Measurements from ENCODE around the gene EIF4E1B.

DNA sequence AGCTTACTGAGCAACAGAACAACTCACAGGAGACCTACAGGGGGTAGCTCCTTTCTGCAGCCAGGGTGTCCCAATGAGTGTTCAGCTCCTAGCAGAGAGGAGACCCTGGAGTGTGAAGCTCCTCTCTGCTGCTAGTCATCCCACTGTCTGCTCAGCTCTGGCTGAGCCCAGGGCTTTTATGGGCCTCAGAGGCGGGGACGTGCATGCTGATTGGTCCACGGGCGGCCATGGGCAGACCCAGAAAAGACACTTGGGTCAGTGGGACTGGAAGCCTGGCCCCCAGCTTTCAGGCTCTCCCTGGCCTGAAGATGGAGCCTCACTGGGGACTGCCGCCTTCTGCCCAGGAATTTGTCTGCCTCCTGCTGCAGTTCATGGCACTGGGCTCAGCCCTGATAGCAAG, 57.4 kb downstream of the EIF4E1B start:
- TF ChIP-seq POLR2AphosphoS5 (IDR thresholded peaks at IDR 0.05; ENCODE audit: low read depth) (no peak), EZH2 (IDR thresholded peaks at IDR 0.05; ENCODE audit: low read depth, unreplicated experiment) (no peak), STAT1 (IDR thresholded peaks at IDR 0.05; ENCODE audit: unreplicated experiment) (no peak), CREB1 (CRISPR knock-in tag; IDR thresholded peaks at IDR 0.05; ENCODE audit: low read depth) (no peak), NANOG (IDR thresholded peaks at IDR 0.05; ENCODE audit: borderline replicate concordance) (no peak)
- TF ChIP-seq, protein P1, sequence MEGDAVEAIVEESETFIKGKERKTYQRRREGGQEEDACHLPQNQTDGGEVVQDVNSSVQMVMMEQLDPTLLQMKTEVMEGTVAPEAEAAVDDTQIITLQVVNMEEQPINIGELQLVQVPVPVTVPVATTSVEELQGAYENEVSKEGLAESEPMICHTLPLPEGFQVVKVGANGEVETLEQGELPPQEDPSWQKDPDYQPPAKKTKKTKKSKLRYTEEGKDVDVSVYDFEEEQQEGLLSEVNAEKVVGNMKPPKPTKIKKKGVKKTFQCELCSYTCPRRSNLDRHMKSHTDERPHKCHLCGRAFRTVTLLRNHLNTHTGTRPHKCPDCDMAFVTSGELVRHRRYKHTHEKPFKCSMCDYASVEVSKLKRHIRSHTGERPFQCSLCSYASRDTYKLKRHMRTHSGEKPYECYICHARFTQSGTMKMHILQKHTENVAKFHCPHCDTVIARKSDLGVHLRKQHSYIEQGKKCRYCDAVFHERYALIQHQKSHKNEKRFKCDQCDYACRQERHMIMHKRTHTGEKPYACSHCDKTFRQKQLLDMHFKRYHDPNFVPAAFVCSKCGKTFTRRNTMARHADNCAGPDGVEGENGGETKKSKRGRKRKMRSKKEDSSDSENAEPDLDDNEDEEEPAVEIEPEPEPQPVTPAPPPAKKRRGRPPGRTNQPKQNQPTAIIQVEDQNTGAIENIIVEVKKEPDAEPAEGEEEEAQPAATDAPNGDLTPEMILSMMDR (conservative IDR thresholded peaks at IDR 0.05; ENCODE audit: low read depth in 2 of 2) = no peak
- TF ChIP-seq, protein P2, sequence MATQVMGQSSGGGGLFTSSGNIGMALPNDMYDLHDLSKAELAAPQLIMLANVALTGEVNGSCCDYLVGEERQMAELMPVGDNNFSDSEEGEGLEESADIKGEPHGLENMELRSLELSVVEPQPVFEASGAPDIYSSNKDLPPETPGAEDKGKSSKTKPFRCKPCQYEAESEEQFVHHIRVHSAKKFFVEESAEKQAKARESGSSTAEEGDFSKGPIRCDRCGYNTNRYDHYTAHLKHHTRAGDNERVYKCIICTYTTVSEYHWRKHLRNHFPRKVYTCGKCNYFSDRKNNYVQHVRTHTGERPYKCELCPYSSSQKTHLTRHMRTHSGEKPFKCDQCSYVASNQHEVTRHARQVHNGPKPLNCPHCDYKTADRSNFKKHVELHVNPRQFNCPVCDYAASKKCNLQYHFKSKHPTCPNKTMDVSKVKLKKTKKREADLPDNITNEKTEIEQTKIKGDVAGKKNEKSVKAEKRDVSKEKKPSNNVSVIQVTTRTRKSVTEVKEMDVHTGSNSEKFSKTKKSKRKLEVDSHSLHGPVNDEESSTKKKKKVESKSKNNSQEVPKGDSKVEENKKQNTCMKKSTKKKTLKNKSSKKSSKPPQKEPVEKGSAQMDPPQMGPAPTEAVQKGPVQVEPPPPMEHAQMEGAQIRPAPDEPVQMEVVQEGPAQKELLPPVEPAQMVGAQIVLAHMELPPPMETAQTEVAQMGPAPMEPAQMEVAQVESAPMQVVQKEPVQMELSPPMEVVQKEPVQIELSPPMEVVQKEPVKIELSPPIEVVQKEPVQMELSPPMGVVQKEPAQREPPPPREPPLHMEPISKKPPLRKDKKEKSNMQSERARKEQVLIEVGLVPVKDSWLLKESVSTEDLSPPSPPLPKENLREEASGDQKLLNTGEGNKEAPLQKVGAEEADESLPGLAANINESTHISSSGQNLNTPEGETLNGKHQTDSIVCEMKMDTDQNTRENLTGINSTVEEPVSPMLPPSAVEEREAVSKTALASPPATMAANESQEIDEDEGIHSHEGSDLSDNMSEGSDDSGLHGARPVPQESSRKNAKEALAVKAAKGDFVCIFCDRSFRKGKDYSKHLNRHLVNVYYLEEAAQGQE (IDR thresholded peaks at IDR 0.05; ENCODE audit: unreplicated experiment) = no peak
- TF ChIP-seq, protein P3, sequence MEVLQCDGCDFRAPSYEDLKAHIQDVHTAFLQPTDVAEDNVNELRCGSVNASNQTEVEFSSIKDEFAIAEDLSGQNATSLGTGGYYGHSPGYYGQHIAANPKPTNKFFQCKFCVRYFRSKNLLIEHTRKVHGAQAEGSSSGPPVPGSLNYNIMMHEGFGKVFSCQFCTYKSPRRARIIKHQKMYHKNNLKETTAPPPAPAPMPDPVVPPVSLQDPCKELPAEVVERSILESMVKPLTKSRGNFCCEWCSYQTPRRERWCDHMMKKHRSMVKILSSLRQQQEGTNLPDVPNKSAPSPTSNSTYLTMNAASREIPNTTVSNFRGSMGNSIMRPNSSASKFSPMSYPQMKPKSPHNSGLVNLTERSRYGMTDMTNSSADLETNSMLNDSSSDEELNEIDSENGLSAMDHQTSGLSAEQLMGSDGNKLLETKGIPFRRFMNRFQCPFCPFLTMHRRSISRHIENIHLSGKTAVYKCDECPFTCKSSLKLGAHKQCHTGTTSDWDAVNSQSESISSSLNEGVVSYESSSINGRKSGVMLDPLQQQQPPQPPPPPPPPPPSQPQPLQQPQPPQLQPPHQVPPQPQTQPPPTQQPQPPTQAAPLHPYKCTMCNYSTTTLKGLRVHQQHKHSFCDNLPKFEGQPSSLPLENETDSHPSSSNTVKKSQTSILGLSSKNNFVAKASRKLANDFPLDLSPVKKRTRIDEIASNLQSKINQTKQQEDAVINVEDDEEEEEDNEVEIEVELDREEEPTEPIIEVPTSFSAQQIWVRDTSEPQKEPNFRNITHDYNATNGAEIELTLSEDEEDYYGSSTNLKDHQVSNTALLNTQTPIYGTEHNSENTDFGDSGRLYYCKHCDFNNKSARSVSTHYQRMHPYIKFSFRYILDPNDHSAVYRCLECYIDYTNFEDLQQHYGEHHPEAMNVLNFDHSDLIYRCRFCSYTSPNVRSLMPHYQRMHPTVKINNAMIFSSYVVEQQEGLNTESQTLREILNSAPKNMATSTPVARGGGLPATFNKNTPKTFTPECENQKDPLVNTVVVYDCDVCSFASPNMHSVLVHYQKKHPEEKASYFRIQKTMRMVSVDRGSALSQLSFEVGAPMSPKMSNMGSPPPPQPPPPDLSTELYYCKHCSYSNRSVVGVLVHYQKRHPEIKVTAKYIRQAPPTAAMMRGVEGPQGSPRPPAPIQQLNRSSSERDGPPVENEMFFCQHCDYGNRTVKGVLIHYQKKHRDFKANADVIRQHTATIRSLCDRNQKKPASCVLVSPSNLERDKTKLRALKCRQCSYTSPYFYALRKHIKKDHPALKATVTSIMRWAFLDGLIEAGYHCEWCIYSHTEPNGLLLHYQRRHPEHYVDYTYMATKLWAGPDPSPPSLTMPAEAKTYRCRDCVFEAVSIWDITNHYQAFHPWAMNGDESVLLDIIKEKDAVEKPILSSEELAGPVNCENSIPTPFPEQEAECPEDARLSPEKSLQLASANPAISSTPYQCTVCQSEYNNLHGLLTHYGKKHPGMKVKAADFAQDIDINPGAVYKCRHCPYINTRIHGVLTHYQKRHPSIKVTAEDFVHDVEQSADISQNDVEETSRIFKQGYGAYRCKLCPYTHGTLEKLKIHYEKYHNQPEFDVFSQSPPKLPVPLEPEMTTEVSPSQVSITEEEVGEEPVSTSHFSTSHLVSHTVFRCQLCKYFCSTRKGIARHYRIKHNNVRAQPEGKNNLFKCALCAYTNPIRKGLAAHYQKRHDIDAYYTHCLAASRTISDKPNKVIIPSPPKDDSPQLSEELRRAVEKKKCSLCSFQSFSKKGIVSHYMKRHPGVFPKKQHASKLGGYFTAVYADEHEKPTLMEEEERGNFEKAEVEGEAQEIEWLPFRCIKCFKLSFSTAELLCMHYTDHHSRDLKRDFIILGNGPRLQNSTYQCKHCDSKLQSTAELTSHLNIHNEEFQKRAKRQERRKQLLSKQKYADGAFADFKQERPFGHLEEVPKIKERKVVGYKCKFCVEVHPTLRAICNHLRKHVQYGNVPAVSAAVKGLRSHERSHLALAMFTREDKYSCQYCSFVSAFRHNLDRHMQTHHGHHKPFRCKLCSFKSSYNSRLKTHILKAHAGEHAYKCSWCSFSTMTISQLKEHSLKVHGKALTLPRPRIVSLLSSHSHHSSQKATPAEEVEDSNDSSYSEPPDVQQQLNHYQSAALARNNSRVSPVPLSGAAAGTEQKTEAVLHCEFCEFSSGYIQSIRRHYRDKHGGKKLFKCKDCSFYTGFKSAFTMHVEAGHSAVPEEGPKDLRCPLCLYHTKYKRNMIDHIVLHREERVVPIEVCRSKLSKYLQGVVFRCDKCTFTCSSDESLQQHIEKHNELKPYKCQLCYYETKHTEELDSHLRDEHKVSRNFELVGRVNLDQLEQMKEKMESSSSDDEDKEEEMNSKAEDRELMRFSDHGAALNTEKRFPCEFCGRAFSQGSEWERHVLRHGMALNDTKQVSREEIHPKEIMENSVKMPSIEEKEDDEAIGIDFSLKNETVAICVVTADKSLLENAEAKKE (CRISPR knock-in tag; IDR thresholded peaks at IDR 0.05) = no peak
